ENCODE measurements around the gene TXNL4A.
A peak's percentile ranks its signal among the peaks of the same experiment; 100 is the strongest.
"Not testable (repeated sequence)": the region's sequence is repeated elsewhere in the genome, so short reads cannot be mapped to it uniquely, and the experiment has no call there.

The TXNL4A gene

DNA sequence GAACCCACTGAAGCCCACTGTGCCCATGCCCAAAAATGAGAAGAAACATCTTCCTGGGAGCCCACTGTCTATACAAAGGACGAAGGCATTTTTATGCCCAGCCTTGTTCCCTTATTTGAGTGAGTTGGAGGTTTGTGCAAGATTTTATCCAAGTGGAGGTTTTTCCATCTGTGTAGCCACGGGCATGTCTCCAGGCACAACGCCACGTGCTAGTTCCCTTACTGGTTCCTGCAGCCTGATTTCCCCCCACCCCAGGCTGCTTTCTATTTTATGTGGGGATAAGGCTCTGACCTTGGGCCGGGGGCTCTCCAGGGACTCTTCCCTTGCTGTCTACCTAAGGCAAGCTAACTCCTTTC, 22.2 kb upstream of the TXNL4A start:
- in situ Hi-C loops (cut with HindIII; ENCODE audit: low pct_unique_long_range_greater_than_20kb, low sequenced_read_pairs) = no loop called here
- DNase-seq (ENCODE audit: low read depth in 1 of 2, low spot score in 1 of 2) = no peak
- no peak for TF ChIP-seq JUND (IDR thresholded peaks at IDR 0.05; ENCODE audit: low read depth)

DNA sequence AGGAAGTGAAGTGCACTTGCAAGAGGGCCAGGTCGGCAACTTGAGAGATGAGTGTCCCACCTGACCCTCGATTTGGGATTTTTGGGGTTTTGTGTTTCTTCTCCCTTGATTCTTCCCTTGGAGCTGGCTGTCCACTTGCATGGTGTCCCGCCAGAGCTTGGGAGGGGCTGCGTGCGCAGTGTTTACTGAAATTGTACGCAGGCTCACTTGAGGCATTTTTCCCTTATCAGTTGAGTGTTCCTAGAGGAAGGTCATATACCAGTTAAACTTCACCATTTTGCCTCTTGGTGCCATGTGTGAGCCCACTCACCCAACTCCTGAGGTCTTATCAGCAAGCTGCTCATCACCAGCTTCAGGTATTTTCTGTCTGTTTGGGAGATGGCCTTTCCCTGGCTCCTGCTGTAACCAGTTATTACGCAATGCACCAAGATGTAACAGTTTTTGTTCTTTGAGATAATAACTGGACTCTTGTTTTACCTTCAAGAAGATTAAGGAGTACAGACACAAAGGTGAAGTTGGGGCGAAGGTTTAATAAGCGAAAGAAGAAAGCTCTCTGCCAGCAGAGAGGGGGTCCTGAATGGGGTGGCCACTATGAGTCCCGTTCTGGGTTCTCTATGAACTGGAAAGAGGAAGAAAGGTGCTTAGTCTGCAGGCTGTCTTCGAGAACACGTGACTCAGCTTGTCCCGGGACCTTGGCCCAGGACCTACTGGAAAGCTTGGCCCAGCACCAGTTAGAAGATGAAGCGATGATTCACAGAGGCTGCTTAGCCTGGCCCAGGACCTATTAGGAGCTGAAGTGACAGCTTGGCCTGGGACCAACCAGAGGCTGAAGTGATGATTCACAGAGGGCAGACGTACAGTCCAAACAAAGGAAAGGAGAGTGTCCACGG, 21.5 kb upstream of the TXNL4A start:
- DNase-seq (ENCODE audit: low read depth in 1 of 2, low spot score in 1 of 2) = peak in 1 of 2 experiments; percentile 54
- TF ChIP-seq JUND (IDR thresholded peaks at IDR 0.05; ENCODE audit: low read depth) = no peak
- in situ Hi-C loops (cut with HindIII; ENCODE audit: low pct_unique_long_range_greater_than_20kb, low sequenced_read_pairs) = no loop called here

DNA sequence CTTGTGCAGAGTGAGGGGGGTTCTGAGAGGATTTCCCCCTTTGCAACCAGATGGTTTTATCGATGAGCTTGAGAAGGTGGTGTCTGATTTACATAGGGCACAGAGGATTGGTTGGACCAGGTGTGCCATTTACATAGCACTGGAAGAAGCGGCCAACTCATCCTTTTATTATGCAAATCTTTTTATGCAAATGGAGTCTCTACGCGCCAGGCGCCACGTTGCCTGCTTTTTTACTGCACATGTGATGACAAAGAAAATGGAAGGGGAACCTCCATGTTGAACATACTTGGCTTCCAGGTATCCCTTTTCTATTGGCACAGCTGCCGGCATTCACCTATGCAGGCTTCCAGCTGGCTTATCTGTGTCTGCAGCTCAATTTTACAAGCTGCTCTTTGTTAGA, 18.4 kb upstream of the TXNL4A start:
- no peak for DNase-seq (ENCODE audit: low read depth in 1 of 2, low spot score in 1 of 2)
- TF ChIP-seq JUND (IDR thresholded peaks at IDR 0.05; ENCODE audit: low read depth) = no peak
- in situ Hi-C loops (cut with HindIII; ENCODE audit: low pct_unique_long_range_greater_than_20kb, low sequenced_read_pairs) = no loop called here

DNA sequence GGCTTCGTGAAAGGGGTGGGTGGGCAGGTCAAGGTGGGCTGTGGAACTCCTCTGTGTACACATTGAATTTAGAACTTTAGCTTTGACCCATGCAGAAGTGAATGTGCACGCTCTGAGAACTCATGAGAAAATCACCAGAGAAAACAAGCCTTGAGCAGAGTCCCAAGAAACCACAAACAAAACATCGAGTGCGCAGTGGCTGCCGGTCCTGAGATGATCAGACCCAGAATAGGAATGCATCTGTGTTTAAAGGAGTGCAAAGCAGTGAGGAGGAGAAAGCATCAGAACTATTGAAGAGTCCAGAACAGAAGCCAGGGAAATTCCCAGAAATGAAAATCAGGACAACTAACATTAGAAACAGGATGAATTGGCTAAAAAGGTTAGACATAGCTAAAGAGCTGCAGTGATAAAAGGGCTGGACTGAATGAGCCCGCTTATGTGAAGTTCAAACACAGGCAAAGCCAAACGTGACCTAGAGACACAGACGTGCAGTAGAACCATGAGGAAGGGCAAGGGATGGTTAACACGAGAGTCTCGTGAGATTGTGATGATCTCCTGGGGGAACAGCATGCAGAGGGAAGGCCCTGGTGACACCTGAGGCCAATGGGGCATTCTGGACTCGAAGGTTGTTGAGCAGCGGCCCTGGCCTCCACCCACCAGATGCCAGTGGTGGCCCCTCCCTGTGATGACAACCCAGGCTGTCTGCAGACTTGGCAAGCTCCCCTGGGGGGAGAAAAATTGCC, 16.4 kb upstream of the TXNL4A start:
- no peak for DNase-seq (ENCODE audit: low read depth in 1 of 2, low spot score in 1 of 2)
- in situ Hi-C loops (cut with HindIII; ENCODE audit: low pct_unique_long_range_greater_than_20kb, low sequenced_read_pairs) = no loop called here
- no peak for TF ChIP-seq JUND (IDR thresholded peaks at IDR 0.05; ENCODE audit: low read depth)

DNA sequence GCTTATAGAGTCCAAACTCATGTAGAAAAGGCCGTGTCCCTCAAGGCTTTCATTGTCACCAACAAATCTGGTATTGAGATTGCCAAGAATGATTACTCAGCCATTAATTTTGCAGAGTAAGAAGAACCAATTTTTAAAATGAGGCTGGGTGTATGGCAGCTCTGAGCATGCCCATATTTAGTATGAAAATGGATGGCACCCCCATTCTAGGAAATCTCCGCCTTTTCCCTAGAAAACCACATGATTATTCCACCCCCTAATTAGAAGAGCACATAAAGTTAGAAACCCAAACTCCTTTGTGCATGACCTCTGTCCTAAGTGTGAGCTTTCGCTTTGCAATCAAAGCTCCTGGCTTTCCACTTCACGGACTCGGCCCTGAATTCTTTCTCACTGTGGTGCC, 14.1 kb upstream of the TXNL4A start:
- no peak for TF ChIP-seq JUND (IDR thresholded peaks at IDR 0.05; ENCODE audit: low read depth)
- in situ Hi-C loops (cut with HindIII; ENCODE audit: low pct_unique_long_range_greater_than_20kb, low sequenced_read_pairs) = no loop called here
- no peak for DNase-seq (ENCODE audit: low read depth in 1 of 2, low spot score in 1 of 2)

DNA sequence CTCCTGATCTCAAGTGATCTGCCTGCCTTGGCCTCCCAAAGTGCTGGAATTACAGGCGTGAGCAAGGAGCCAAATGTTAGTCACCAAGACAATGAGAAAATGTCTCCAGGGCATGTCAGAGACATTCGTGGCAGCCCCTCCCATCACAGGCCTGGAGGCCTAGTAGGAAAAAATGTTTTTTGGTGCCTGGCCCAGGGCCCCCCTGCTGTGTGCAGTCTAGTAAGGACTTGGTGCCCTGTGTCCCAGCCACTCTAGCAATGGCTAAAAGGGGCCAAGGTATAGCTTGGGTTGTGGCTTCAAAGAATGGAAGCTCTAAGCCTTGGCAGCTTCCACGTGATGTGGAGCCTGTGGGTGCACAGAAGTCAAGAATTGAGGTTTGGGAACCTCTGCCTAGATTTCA, 12.5 kb upstream of the TXNL4A start:
- DNase-seq (ENCODE audit: low read depth in 1 of 2, low spot score in 1 of 2) = no peak
- no peak for TF ChIP-seq JUND (IDR thresholded peaks at IDR 0.05; ENCODE audit: low read depth)
- in situ Hi-C loops (cut with HindIII; ENCODE audit: low pct_unique_long_range_greater_than_20kb, low sequenced_read_pairs) = no loop called here

DNA sequence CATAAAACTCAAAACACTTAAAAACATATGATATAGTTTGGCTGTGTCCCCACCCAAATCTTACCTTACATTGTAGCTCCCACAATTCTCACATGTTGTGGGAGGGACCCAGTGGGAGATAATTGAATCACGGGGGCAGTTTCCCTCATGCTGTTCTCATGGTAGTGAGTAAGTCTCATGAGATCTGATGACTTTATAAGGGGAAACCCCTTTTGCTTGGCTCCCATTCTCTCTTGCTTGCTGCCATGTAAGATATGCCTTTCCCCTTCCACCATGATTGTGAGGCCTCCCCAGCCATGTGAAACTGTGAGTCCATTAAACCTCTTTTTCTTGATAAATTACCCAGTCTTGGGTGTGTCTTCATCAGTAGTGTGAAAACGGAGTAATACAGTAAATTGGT, 11.3 kb upstream of the TXNL4A start:
- in situ Hi-C loops (cut with HindIII; ENCODE audit: low pct_unique_long_range_greater_than_20kb, low sequenced_read_pairs) = not testable (repeated sequence)

DNA sequence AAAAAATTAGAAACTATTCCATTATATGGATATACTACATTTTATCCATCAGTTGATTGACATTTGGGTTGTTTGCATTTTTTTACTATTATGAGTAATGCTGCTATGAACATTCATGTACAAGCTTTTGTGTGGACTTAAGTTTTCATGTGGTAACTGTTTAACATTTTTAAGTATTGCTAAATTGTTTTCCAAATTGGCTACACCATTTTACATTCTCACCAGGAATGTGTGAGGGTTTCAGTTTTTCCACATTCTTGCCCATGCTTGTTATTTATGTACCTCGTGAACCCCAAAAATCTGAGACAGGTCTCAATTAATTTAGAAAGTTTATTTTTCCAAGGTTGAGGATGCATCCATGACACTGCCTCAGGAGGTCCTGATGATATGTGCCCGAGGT, 3.1 kb upstream of the TXNL4A start:
- in situ Hi-C loops (cut with HindIII; ENCODE audit: low pct_unique_long_range_greater_than_20kb, low sequenced_read_pairs) = no loop called here
- TF ChIP-seq JUND (IDR thresholded peaks at IDR 0.05; ENCODE audit: low read depth) = no peak
- no peak for DNase-seq (ENCODE audit: low read depth in 1 of 2, low spot score in 1 of 2)

More for the DNA sequence above, 11.3 kb upstream of the TXNL4A start:
- DNase-seq (ENCODE audit: low read depth in 1 of 2, low spot score in 1 of 2) = not testable (repeated sequence)

DNA sequence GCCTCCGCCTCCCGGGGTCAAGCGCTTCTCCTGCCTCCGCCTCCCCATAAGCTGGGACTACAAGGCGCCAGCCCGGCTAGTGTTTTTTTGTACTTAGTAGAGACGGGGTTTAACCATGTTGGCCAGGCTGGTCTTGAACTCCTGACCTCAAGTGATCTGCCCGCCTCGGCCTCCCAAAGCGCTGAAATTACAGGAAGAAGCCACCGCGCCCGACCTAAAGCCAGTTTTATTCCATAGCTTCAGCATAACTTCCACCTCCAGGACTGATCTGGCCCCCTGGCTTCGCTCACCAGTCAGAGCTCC, 783 bp upstream of the TXNL4A start:
- in situ Hi-C loops (cut with HindIII; ENCODE audit: low pct_unique_long_range_greater_than_20kb, low sequenced_read_pairs) = no loop called here
- no peak for DNase-seq (ENCODE audit: low read depth in 1 of 2, low spot score in 1 of 2)
- no peak for TF ChIP-seq JUND (IDR thresholded peaks at IDR 0.05; ENCODE audit: low read depth)

DNA sequence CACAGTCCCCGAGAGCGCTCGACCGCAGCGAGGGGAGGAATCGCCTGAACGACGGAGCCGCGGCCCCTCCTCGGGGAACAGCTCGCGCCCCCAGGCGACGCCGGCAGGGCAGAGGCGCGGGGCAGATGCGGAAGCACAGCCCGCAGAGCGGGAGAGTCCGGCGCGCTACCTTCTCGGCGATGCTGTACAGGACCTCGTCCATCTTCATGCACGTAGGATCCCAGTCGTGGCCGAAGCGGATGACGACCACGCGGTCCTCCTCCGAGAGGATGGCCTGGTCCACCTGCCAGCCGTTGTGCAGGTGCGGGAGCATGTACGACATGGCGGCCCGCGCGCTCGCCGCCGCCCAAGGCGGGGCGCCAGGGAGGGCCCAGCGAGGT, 302 bp downstream of the TXNL4A start:
- in situ Hi-C loops (cut with HindIII; ENCODE audit: low pct_unique_long_range_greater_than_20kb, low sequenced_read_pairs) = no loop called here
- DNase-seq (ENCODE audit: low read depth in 1 of 2, low spot score in 1 of 2) = peak; percentile 19 to 39
- no peak for TF ChIP-seq JUND (IDR thresholded peaks at IDR 0.05; ENCODE audit: low read depth)

DNA sequence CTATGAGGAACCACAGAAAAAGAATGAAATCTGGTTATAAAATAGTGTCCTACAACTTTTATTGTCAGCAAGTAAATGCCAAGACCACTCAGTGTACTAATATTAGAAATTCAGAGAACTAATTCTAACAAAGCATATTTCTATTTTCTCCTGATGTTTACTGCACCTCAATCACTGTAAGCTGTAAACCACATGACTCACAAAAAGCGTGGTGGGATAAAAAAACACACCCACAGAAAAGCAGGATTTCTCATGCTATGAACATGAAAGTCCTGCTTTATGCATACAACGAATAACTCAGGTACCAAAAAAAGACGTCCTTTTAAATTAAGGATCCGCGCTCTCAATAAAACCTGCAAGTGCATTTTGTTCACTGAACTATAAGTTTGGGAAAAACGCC, 797 bp downstream of the TXNL4A start:
- in situ Hi-C loops (cut with HindIII; ENCODE audit: low pct_unique_long_range_greater_than_20kb, low sequenced_read_pairs) = no loop called here
- no peak for DNase-seq (ENCODE audit: low read depth in 1 of 2, low spot score in 1 of 2)
- no peak for TF ChIP-seq JUND (IDR thresholded peaks at IDR 0.05; ENCODE audit: low read depth)

DNA sequence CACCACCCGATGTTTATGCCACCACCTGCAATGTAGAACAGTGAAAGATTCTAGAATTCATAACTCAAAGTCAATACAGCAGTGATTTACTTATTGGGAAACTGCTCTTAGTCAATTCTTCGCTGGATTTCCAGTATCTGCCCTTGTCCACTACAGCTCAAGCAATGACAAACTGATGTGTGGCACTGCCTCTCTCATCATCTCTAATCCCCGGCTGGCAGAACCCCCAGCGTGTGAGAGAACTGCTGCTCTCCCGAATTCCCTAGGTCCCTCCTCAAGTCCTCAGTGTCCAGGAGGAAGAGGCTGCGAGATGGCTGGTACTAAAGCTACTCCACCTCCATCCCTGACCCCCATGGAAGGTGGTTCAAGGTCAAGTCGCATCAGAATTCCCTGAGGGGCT, 1.6 kb downstream of the TXNL4A start:
- no peak for TF ChIP-seq JUND (IDR thresholded peaks at IDR 0.05; ENCODE audit: low read depth)
- no peak for DNase-seq (ENCODE audit: low read depth in 1 of 2, low spot score in 1 of 2)
- in situ Hi-C loops (cut with HindIII; ENCODE audit: low pct_unique_long_range_greater_than_20kb, low sequenced_read_pairs) = no loop called here

DNA sequence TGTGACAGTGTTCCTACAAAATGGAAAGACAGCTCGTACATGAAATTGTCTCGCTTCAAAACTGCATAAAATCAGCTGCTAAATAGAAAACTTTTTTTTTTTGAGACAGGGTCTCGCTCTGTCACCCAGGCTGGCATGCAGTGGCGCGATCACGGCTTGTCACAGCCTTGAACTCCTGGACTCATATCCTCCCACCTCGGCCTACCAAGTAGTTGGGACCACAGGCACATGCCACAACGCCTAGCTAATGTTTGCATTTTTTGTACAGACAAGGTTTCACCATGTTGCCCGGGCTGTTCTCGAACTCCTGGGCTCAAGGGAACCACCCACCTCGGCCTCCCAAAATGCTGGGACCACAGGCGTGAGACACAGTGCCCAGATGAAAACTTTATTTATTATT, 3.2 kb downstream of the TXNL4A start:
- no peak for DNase-seq (ENCODE audit: low read depth in 1 of 2, low spot score in 1 of 2)
- in situ Hi-C loops (cut with HindIII; ENCODE audit: low pct_unique_long_range_greater_than_20kb, low sequenced_read_pairs) = no loop called here
- TF ChIP-seq JUND (IDR thresholded peaks at IDR 0.05; ENCODE audit: low read depth) = no peak
